Panc1 (cell line): ENCODE results near the gene DBH. TPM values are rescaled to one million over a fixed set of nuclear protein-coding genes. Genes with fewer than 3 reads are reported as not detected.

Experiments used
- ATAC-seq: fragments of 200-7000 bp; cut with Tn5 transposase; 2 replicates; pipeline ENCODE4 v1.9.1; 2020; ENCODE audit warnings: mild to moderate bottlenecking, moderate library complexity
- BruUV-seq: library from RNA; stranded (reverse); fragments of 400-500 nt; replicated peaks from 2 replicates; lab custom pipeline; 2021; lab: Mats Ljungman, UMichigan
- CTCF ChIA-PET: fragments of 300-600 bp; sonication (Branson Sonifier 250); formaldehyde crosslinking; loops from one replicate; lab custom pipeline; 2022; ENCODE audit warnings: antibody characterized with exemption; lab: Charles Lee
- POLR2A ChIA-PET: fragments of 300-600 bp; sonication (Branson Sonifier 250); formaldehyde crosslinking; loops from one replicate; lab custom pipeline; 2022; ENCODE audit warnings: antibody characterized with exemption; lab: Charles Lee
- DNase-seq: peaks from one replicate; pipeline ENCODE4 v3.0.0-alpha.2; 2010; ENCODE audit warnings: low read depth, low spot score
- H3K27ac ChIP-seq: 2 replicates; pipeline ENCODE4 v1.5.1; 2011; ENCODE audit warnings: mild to moderate bottlenecking, low read length, inconsistent platforms
- H3K27me3 ChIP-seq: fragments of 200-500 bp; sonication (Bioruptor generic); 2 replicates; pipeline ENCODE4 v1.6.0; 2014; ENCODE audit warnings: low read length, inconsistent platforms; ENCODE audit not compliant: control insufficient read depth, insufficient read depth
- H3K36me3 ChIP-seq: fragments of 200-500 bp; sonication (Bioruptor generic); 2 replicates; pipeline ENCODE4 v1.5.1; 2014; ENCODE audit warnings: inconsistent platforms, mild to moderate bottlenecking, low read length, moderate library complexity; ENCODE audit not compliant: control insufficient read depth, insufficient read depth
- H3K4me1 ChIP-seq: 2 replicates; pipeline ENCODE4 v1.5.1; 2011; ENCODE audit warnings: inconsistent platforms, mild to moderate bottlenecking, low read length, moderate library complexity; ENCODE audit not compliant: control insufficient read depth, insufficient read depth
- H3K4me3 ChIP-seq, 2 experiments: 2 replicates each; pipeline ENCODE4 v1.5.1; 2011 to 2012; ENCODE audit warnings: low read depth in 2 of 2, low read length in 2 of 2, mild to moderate bottlenecking in 2 of 2, inconsistent platforms in 1 of 2, moderate library complexity in 1 of 2
- H3K9me3 ChIP-seq: fragments of 200-500 bp; sonication (Bioruptor generic); 2 replicates; pipeline ENCODE4 v1.5.1; 2014; ENCODE audit warnings: low read depth, mild to moderate bottlenecking, inconsistent platforms, low read length, moderate library complexity; ENCODE audit not compliant: control insufficient read depth, insufficient read depth
- POLR2AphosphoS5 ChIP-seq: IDR thresholded peaks from 2 replicates; pipeline ENCODE4 v1.6.1; 2012; ENCODE audit warnings: mild to moderate bottlenecking, low read depth, low read length, moderate library complexity
- REST ChIP-seq, 2 experiments: IDR thresholded peaks; 2 replicates each; pipeline ENCODE4 v1.6.1; 2011 to 2012; ENCODE audit warnings: low read depth in 2 of 2, control low read depth in 1 of 2, low read length in 1 of 2, mild to moderate bottlenecking in 1 of 2, moderate library complexity in 1 of 2; ENCODE audit not compliant: insufficient read depth in 1 of 2
- SIN3A ChIP-seq: IDR thresholded peaks from 2 replicates; pipeline ENCODE4 v1.6.1; 2012; ENCODE audit warnings: low read depth, mild to moderate bottlenecking, low read length, moderate library complexity, borderline replicate concordance; ENCODE audit not compliant: insufficient read depth
- TCF7L2 ChIP-seq: IDR thresholded peaks from 2 replicates; pipeline ENCODE4 v1.6.1; 2011; ENCODE audit warnings: mild to moderate bottlenecking, low read depth, low read length, inconsistent platforms
- in situ Hi-C: cut with HindIII; loops from 2 replicates; pipeline ENCODE4 v1.10.0; 2016; ENCODE audit warnings: low sequenced_read_pairs, low pct_unique_long_range_greater_than_20kb
- intact Hi-C: fragments of 100-400 bp; cut with micrococcal nuclease; formaldehyde crosslinking; loops from one replicate; pipeline ENCODE4 v1.10.0; 2022; ENCODE audit not compliant: unreplicated experiment
- total RNA-seq: library from RNA; stranded (reverse); gene quantifications from one replicate; pipeline ENCODE4 v1.2.1, GENCODE V29; 2021; ENCODE audit not compliant: unreplicated experiment
- TF ChIP-seq, protein P1 (sequence below): fragments of 450-650 bp; IDR thresholded peaks from 2 replicates; pipeline ENCODE4 v1.5.1; 2017; ENCODE audit warnings: mild to moderate bottlenecking

The DBH gene
- total RNA-seq, 1 experiment from 2014 or later, result not detected

DNA sequence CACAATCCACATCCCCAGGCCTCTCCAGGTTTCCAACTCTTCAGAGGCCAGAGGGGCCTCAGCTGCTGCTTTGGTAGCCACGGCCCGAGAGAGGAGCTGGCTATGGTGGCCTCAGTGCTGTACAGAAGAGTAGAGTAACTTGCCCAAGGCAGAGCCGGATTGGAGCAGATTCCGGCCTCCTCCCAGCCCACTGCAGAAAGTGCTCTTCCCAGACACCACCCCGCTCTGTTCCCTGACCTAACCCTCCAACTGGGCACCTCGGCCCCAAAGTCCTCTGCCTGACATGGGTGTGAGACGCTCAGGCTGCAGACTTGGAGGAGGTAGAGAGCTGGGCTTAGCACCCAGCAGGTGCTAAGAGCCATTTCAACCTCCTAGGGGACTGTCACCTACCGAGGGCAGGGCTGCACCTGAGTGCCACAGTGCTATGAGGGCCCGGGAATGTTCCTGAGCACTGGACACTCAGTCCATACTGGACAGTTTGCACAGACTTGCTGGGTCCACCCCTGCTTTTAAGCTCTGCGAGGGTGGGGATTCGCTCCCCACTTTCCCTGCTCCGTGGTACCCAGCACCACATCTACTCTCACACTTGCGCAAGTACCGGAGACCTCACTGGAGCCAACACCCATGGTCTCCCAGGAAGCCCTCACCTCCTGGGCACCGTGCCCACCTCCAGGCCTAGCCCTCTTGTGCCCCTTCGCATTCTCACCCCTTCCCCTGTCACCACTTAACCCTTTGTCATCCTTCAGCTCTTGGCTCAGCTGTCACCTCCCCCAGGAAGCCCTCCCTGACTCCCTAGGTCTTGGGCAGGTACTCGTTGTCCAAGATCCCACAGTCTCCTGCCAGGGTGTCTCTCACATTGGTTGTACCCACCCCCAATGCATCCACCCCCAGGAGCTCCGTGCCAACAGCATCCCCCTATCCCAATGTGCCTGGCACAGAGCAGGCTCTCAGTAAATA is 49.8 kb downstream of the DBH start:
- TF ChIP-seq POLR2AphosphoS5 (no peak), SIN3A (no peak), TCF7L2 (no peak), REST (IDR thresholded peaks at IDR 0.05; ENCODE audit: insufficient read depth in 1 of 2, low read depth in 2 of 2, low read length in 1 of 2) (no peak)
- TF ChIP-seq, protein P1, sequence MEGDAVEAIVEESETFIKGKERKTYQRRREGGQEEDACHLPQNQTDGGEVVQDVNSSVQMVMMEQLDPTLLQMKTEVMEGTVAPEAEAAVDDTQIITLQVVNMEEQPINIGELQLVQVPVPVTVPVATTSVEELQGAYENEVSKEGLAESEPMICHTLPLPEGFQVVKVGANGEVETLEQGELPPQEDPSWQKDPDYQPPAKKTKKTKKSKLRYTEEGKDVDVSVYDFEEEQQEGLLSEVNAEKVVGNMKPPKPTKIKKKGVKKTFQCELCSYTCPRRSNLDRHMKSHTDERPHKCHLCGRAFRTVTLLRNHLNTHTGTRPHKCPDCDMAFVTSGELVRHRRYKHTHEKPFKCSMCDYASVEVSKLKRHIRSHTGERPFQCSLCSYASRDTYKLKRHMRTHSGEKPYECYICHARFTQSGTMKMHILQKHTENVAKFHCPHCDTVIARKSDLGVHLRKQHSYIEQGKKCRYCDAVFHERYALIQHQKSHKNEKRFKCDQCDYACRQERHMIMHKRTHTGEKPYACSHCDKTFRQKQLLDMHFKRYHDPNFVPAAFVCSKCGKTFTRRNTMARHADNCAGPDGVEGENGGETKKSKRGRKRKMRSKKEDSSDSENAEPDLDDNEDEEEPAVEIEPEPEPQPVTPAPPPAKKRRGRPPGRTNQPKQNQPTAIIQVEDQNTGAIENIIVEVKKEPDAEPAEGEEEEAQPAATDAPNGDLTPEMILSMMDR, result no peak
- Histone ChIP-seq H3K4me1 (no peaks in the 10 kb centered on the region), H3K4me3 (no peak overlapping the region), H3K27ac (no peak overlapping the region), H3K27me3 (no peaks in the 10 kb centered on the region), H3K9me3 (no peaks in the 10 kb centered on the region), H3K36me3 (no peaks in the 10 kb centered on the region)
- ChIA-PET POLR2A (no interaction called here), CTCF (no interaction called here)
- no TSS peak for BruUV-seq
- DNase-seq (no peak), ATAC-seq (no peak)
- in situ Hi-C loops, result no loop called here
- intact Hi-C loops, result no loop called here

GRCh38 chr9:133686642-133687575 is 50.7 kb downstream of the DBH start:
- no peaks in the 10 kb centered on the region for H3K36me3 ChIP-seq
- no peak overlapping the region for H3K27ac ChIP-seq
- no peak for TF ChIP-seq POLR2AphosphoS5
- no peak for TF ChIP-seq TCF7L2
- TF ChIP-seq REST (IDR thresholded peaks at IDR 0.05; ENCODE audit: insufficient read depth in 1 of 2, low read depth in 2 of 2, low read length in 1 of 2), result no peak
- TF ChIP-seq, protein P1, result no peak
- DNase-seq, result no peak
- ChIA-PET POLR2A (no interaction called here), CTCF (no interaction called here)
- no TSS peak for BruUV-seq
- H3K4me3 ChIP-seq, result no peak overlapping the region
- H3K9me3 ChIP-seq, result no peaks in the 10 kb centered on the region
- intact Hi-C loops (no loop called here), in situ Hi-C loops (no loop called here)
- H3K4me1 ChIP-seq, result no peaks in the 10 kb centered on the region
- no peak for ATAC-seq
- H3K27me3 ChIP-seq, result no peaks in the 10 kb centered on the region
